ENCODE data around the gene RSBN1. TPM values are rescaled to one million over a fixed set of nuclear protein-coding genes. Genes with fewer than 3 reads are reported as not detected.
"Not testable (repeated sequence)": the region's sequence is repeated elsewhere in the genome, so short reads cannot be mapped to it uniquely, and the experiment has no call there.

Gene RSBN1
- total RNA-seq (2014; rRNA removed; shearing (Covaris generic)), result 6.0 and 7.1 TPM in 2 replicates
- 1.8 and 5.6 TPM in 2 replicates for polyA plus RNA-seq (2014; cell fraction: nucleus; rRNA removed)

- DNase-seq (ENCODE audit: extremely low read depth, low read depth), result peak; percentile 97
Measured at GRCh38 chr1:113811888-113812660, at the start of gene RSBN1. RSBN1 (minus strand) TSS chr1:113812476; CDS start chr1:113812412, 64 bp downstream.

- DNase-seq (ENCODE audit: extremely low read depth, low read depth), result no peak
Measured at GRCh38 chr1:113861641-113862040, 49.4 kb upstream of the RSBN1 start.

- peak; percentile 11 for DNase-seq (ENCODE audit: extremely low read depth, low read depth)
Measured at GRCh38 chr1:113860891-113861290, 48.6 kb upstream of the RSBN1 start.

GRCh38 chr1:113859478-113860175 is 47.4 kb upstream of the RSBN1 start:
- no peak for DNase-seq (ENCODE audit: extremely low read depth, low read depth)

GRCh38 chr1:113858982-113859381 is 46.7 kb upstream of the RSBN1 start:
- DNase-seq (ENCODE audit: extremely low read depth, low read depth), result no peak

- DNase-seq (ENCODE audit: extremely low read depth, low read depth), result no peak
Measured at GRCh38 chr1:113858418-113858817, 46.1 kb upstream of the RSBN1 start.

GRCh38 chr1:113857776-113858175 is 45.5 kb upstream of the RSBN1 start:
- DNase-seq (ENCODE audit: extremely low read depth, low read depth), result no peak

GRCh38 chr1:113856401-113856790 is 44.1 kb upstream of the RSBN1 start:
- no peak for DNase-seq (ENCODE audit: extremely low read depth, low read depth)

- no peak for DNase-seq (ENCODE audit: extremely low read depth, low read depth)
Measured at GRCh38 chr1:113855630-113856400, 43.5 kb upstream of the RSBN1 start.

- DNase-seq (ENCODE audit: extremely low read depth, low read depth), result no peak
Measured at GRCh38 chr1:113854234-113854633, 42.0 kb upstream of the RSBN1 start.

- not testable (repeated sequence) for DNase-seq (ENCODE audit: extremely low read depth, low read depth)
Measured at GRCh38 chr1:113852694-113853093, 40.4 kb upstream of the RSBN1 start.

GRCh38 chr1:113850127-113850796 is 38.0 kb upstream of the RSBN1 start:
- DNase-seq (ENCODE audit: extremely low read depth, low read depth), result no peak

- no peak for DNase-seq (ENCODE audit: extremely low read depth, low read depth)
Measured at GRCh38 chr1:113849072-113849471, 36.8 kb upstream of the RSBN1 start.

GRCh38 chr1:113846391-113847035 is 34.2 kb upstream of the RSBN1 start:
- DNase-seq (ENCODE audit: extremely low read depth, low read depth), result no peak

GRCh38 chr1:113836534-113836933 is 24.3 kb upstream of the RSBN1 start:
- DNase-seq (ENCODE audit: extremely low read depth, low read depth), result no peak

- peak; percentile 43 for DNase-seq (ENCODE audit: extremely low read depth, low read depth)
Measured at GRCh38 chr1:113835686-113836290, 23.5 kb upstream of the RSBN1 start.

- no peak for DNase-seq (ENCODE audit: extremely low read depth, low read depth)
Measured at GRCh38 chr1:113834716-113835115, 22.4 kb upstream of the RSBN1 start.

GRCh38 chr1:113830039-113830438 is 17.8 kb upstream of the RSBN1 start:
- DNase-seq (ENCODE audit: extremely low read depth, low read depth), result no peak

- DNase-seq (ENCODE audit: extremely low read depth, low read depth), result no peak
Measured at GRCh38 chr1:113821916-113822315, 9.6 kb upstream of the RSBN1 start.

GRCh38 chr1:113818578-113818977 is 6.3 kb upstream of the RSBN1 start:
- no peak for DNase-seq (ENCODE audit: extremely low read depth, low read depth)

All from NCI-H460 (cell line).